BLaER1 treated with 17β-estradiol and CSF1 and Interleukin-3, amounts not matched to agents 10 nM and 100 nM (cell line): ENCODE data around the gene CNOT10.
A peak's percentile ranks its signal among the peaks of the same experiment; 100 is the strongest.

Experiments
- H3K27ac ChIP-seq, 11 experiments: shearing (Covaris generic); formaldehyde crosslinking; 2 replicates each; pipeline ENCODE4 v1.8.1; 2022
- H3K27me3 ChIP-seq, 11 experiments: shearing (Covaris generic); formaldehyde crosslinking; 2 replicates each; pipeline ENCODE4 v1.8.1; 2022
- H3K36me3 ChIP-seq, 11 experiments: shearing (Covaris generic); formaldehyde crosslinking; 2 replicates each; pipeline ENCODE4 v1.8.1; 2022
- H3K4me1 ChIP-seq, 10 experiments: shearing (Covaris generic); formaldehyde crosslinking; 2 replicates each; pipeline ENCODE4 v1.8.1; 2022
- H3K4me2 ChIP-seq, 11 experiments: shearing (Covaris generic); formaldehyde crosslinking; 2 replicates each; pipeline ENCODE4 v1.8.1; 2022
- H3K4me3 ChIP-seq, 10 experiments: shearing (Covaris generic); formaldehyde crosslinking; 2 replicates each; pipeline ENCODE4 v1.8.1; 2022
- H3K9ac ChIP-seq, 11 experiments: shearing (Covaris generic); formaldehyde crosslinking; 2 replicates each; pipeline ENCODE4 v1.8.1; 2022
- H3K9me3 ChIP-seq, 11 experiments: shearing (Covaris generic); formaldehyde crosslinking; replicated peaks in 1 of 11; 2 replicates each; pipeline ENCODE4 v1.8.1; 2022
- H4K20me1 ChIP-seq, 11 experiments: shearing (Covaris generic); formaldehyde crosslinking; 2 replicates each; pipeline ENCODE4 v1.8.1; 2022
- Cebpa-rat ChIP-seq, 11 experiments: shearing (Covaris generic); IDR thresholded peaks; 2 replicates each; pipeline ENCODE4 v1.8.1; 2022

The CNOT10 gene

GRCh38 chr3:32816439-32817256 is 131.7 kb downstream of the CNOT10 start:
- peaks cover 0 to 9% (median 0%) of the 10 kb centered on the region in 11 experiments; a peak in 4 of 22 replicates for H4K20me1 ChIP-seq
- H3K9me3 ChIP-seq: peaks cover 23 to 45% (median 41%) of the 10 kb centered on the region in 11 experiments
- peak overlapping the region; percentile 59 to 73 (median 68) for H3K4me3 ChIP-seq
- H3K27ac ChIP-seq: peak overlapping the region in 10 of 11 experiments; percentile 28 to 80 (median 77); a peak in 19 of 22 replicates
- H3K36me3 ChIP-seq: peaks cover 0 to 20% (median 18%) of the 10 kb centered on the region in 11 experiments; a peak in 19 of 22 replicates
- peak overlapping the region; percentile 30 to 84 (median 80); a peak in 21 of 22 replicates for H3K9ac ChIP-seq
- no peak for TF ChIP-seq Cebpa-rat (IDR thresholded peaks at IDR 0.05)
- H3K27me3 ChIP-seq: peaks cover 48 to 69% (median 62%) of the 10 kb centered on the region in 11 experiments
- H3K4me2 ChIP-seq: peak overlapping the region; percentile 90 to 98 (median 94)
- peaks cover 43 to 68% (median 57%) of the 10 kb centered on the region in 10 experiments for H3K4me1 ChIP-seq

DNA sequence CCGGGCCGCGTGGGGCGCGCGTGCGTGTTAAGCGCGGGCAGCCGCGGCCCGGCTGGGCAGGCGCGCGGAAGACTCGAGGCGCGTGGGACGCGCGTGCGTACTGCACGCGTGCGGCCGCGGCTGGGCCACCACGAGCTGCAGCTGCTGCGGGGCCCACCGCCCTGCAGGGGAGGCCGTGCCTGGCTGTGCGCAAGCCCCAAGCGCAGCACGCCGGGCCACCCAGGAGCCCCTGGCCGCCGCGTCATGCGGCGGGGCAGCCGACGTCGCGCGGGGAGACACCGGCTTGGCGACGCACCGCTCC is 132.2 kb downstream of the CNOT10 start:
- Histone ChIP-seq H3K4me1 (peaks cover 43 to 63% (median 57%) of the 10 kb centered on the region in 10 experiments), H3K36me3 (peaks cover 0 to 20% (median 18%) of the 10 kb centered on the region in 11 experiments; a peak in 19 of 22 replicates), H3K9ac (peak overlapping the region; percentile 30 to 84 (median 80); a peak in 21 of 22 replicates), H3K4me2 (peak overlapping the region; percentile 90 to 98 (median 94)), H3K27me3 (peaks cover 48 to 70% (median 62%) of the 10 kb centered on the region in 11 experiments), H4K20me1 (peaks cover 0 to 9% (median 0%) of the 10 kb centered on the region in 11 experiments; a peak in 4 of 22 replicates), H3K9me3 (peaks cover 23 to 51% (median 47%) of the 10 kb centered on the region in 11 experiments), H3K27ac (peak overlapping the region in 10 of 11 experiments; percentile 28 to 80 (median 77); a peak in 18 of 22 replicates), H3K4me3 (peak overlapping the region; percentile 59 to 73 (median 68))
- TF ChIP-seq Cebpa-rat (IDR thresholded peaks at IDR 0.05): no peak

- H3K27ac ChIP-seq: peak within 1 kb of the TSS in 10 of 11 experiments; percentile 28 to 80 (median 77); a peak in 19 of 22 replicates
- peaks cover 48 to 70% (median 62%) of the 10 kb centered on the region in 11 experiments for H3K27me3 ChIP-seq
- H4K20me1 ChIP-seq: peaks cover 0 to 9% (median 0%) of the 10 kb centered on the region in 11 experiments; a peak in 4 of 22 replicates
- peak within 1 kb of the TSS; percentile 59 to 73 (median 68) for H3K4me3 ChIP-seq
- H3K9me3 ChIP-seq: peaks cover 23 to 52% (median 47%) of the 10 kb centered on the region in 11 experiments
- peak within 1 kb of the TSS; percentile 90 to 98 (median 94) for H3K4me2 ChIP-seq
- H3K4me1 ChIP-seq: peaks cover 43 to 60% (median 57%) of the 10 kb centered on the region in 10 experiments
- TF ChIP-seq Cebpa-rat (IDR thresholded peaks at IDR 0.05): no peak
- peak within 1 kb of the TSS; percentile 30 to 84 (median 80); a peak in 21 of 22 replicates for H3K9ac ChIP-seq
- peaks cover 0 to 20% (median 18%) of the 10 kb centered on the region in 11 experiments; a peak in 19 of 22 replicates for H3K36me3 ChIP-seq
Measured at GRCh38 chr3:32817558-32818228, 132.7 kb downstream of the CNOT10 start, which contains the start of gene TRIM71. TSS of gene TRIM71 (plus strand) at chr3:32817997. CDS start at chr3:32818081, 84 bp downstream.

GRCh38 chr3:32818229-32818969 is 133.4 kb downstream of the CNOT10 start:
- Histone ChIP-seq H3K27ac (no peak overlapping the region), H3K27me3 (peaks cover 48 to 70% (median 62%) of the 10 kb centered on the region in 11 experiments), H3K9ac (peak overlapping the region in 5 of 11 experiments; percentile 15 to 81 (median 76); a peak in 6 of 22 replicates), H3K4me3 (peak overlapping the region; percentile 59 to 73 (median 68)), H3K4me1 (peaks cover 38 to 53% (median 50%) of the 10 kb centered on the region in 10 experiments), H4K20me1 (peaks cover 0 to 9% (median 0%) of the 10 kb centered on the region in 11 experiments; a peak in 4 of 22 replicates), H3K4me2 (peak overlapping the region; percentile 90 to 98 (median 94)), H3K36me3 (peaks cover 0 to 20% (median 18%) of the 10 kb centered on the region in 11 experiments; a peak in 19 of 22 replicates), H3K9me3 (peaks cover 23 to 52% (median 47%) of the 10 kb centered on the region in 11 experiments)
- TF ChIP-seq Cebpa-rat (IDR thresholded peaks at IDR 0.05): no peak

GRCh38 chr3:32818970-32819511 is 134.1 kb downstream of the CNOT10 start:
- Histone ChIP-seq H3K4me2 (peak overlapping the region in 10 of 11 experiments; percentile 90 to 98 (median 95); a peak in 14 of 22 replicates), H3K4me3 (peak overlapping the region; percentile 59 to 73 (median 68); a peak in 18 of 20 replicates), H3K9me3 (peaks cover 23 to 56% (median 49%) of the 10 kb centered on the region in 11 experiments), H3K9ac (no peak overlapping the region), H3K4me1 (peaks cover 32 to 46% (median 43%) of the 10 kb centered on the region in 10 experiments), H3K36me3 (peaks cover 0 to 20% (median 18%) of the 10 kb centered on the region in 11 experiments; a peak in 19 of 22 replicates), H3K27ac (no peak overlapping the region), H4K20me1 (peaks cover 0 to 9% (median 0%) of the 10 kb centered on the region in 11 experiments; a peak in 4 of 22 replicates), H3K27me3 (peaks cover 48 to 70% (median 62%) of the 10 kb centered on the region in 11 experiments)
- no peak for TF ChIP-seq Cebpa-rat (IDR thresholded peaks at IDR 0.05)

- peaks cover 48 to 69% (median 61%) of the 10 kb centered on the region in 11 experiments for H3K27me3 ChIP-seq
- no peak for TF ChIP-seq Cebpa-rat (IDR thresholded peaks at IDR 0.05)
- peaks cover 0 to 9% (median 0%) of the 10 kb centered on the region in 11 experiments; a peak in 4 of 22 replicates for H4K20me1 ChIP-seq
- H3K27ac ChIP-seq: no peak overlapping the region
- no peak overlapping the region for H3K9ac ChIP-seq
- peaks cover 0 to 20% (median 18%) of the 10 kb centered on the region in 11 experiments; a peak in 19 of 22 replicates for H3K36me3 ChIP-seq
- H3K4me1 ChIP-seq: peaks cover 26 to 40% (median 36%) of the 10 kb centered on the region in 10 experiments
- no peak overlapping the region for H3K4me2 ChIP-seq
- H3K4me3 ChIP-seq: peak overlapping the region in 6 of 10 experiments; percentile 66 to 73 (median 70); a peak in 7 of 20 replicates
- peaks cover 23 to 56% (median 49%) of the 10 kb centered on the region in 11 experiments for H3K9me3 ChIP-seq
Measured at GRCh38 chr3:32819551-32820348, 134.8 kb downstream of the CNOT10 start.

DNA sequence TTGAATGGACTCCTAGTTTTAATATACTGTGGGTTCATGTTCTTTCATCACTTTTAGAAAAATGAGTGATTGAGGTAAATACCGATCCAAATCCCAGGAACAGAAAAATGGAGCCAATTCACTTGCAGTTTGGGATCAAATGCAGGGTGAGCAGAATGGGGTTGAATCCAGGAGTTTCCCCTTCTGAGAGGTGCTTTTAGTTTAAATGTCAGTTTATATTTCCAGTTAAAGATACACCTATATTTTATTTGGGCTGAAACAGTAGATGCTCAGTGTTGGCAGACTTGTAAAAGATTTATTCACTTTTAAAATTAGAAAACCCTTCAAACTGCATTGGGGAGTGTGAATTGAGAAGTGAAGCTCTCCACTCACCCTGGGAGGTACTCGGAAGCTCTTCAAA is 135.4 kb downstream of the CNOT10 start:
- Histone ChIP-seq H3K9ac (no peak overlapping the region), H3K36me3 (peaks cover 0 to 20% (median 18%) of the 10 kb centered on the region in 11 experiments; a peak in 19 of 22 replicates), H3K9me3 (peaks cover 23 to 56% (median 49%) of the 10 kb centered on the region in 11 experiments), H3K27me3 (peaks cover 48 to 63% (median 56%) of the 10 kb centered on the region in 11 experiments), H3K27ac (no peak overlapping the region), H3K4me2 (no peak overlapping the region), H3K4me1 (peaks cover 19 to 33% (median 30%) of the 10 kb centered on the region in 10 experiments), H4K20me1 (peaks cover 0 to 9% (median 0%) of the 10 kb centered on the region in 11 experiments; a peak in 3 of 22 replicates), H3K4me3 (0 out of 20 replicates have a peak overlapping the region, but pooled peaks of 1 of the 10 experiments have one; percentile 5)
- TF ChIP-seq Cebpa-rat (IDR thresholded peaks at IDR 0.05): no peak
